K562 (cell line): ENCODE results near the gene C10orf105. TPM values are rescaled to one million over a fixed set of nuclear protein-coding genes. Genes with fewer than 3 reads are reported as not detected.

ENCODE experiments used
- ATAC-seq: fragments of 200-7000 bp; cut with Tn5 transposase; 3 replicates; pipeline ENCODE4 v1.9.1; 2020; ENCODE audit warnings: moderate library complexity
- BruUV-seq: library from RNA; stranded (reverse); fragments of 400-500 nt; replicated peaks from 2 replicates; lab custom pipeline; 2021; lab: Mats Ljungman, UMichigan
- CTCF ChIA-PET: fragments of 300-600 bp; formaldehyde crosslinking; extraction: SDS; loops from one replicate; lab custom pipeline; 2021; ENCODE audit warnings: low intra/inter-chr PET ratio; lab: Yijun Ruan, JAX
- POLR2A ChIA-PET: fragments of 300-600, 350-650 bp; sonication (Branson Sonifier 250); formaldehyde crosslinking; extraction: SDS; loops from one replicate; lab custom pipeline; 2021; ENCODE audit warnings: antibody characterized with exemption, inconsistent platforms; lab: Yijun Ruan, JAX
- DNase-seq, 4 experiments: peaks; one replicate each; pipeline versions ENCODE4 v3.0.0 to v3.0.0-alpha.2; 2011 to 2018; ENCODE audit warnings: low spot score in 3 of 4, mixed read lengths in 3 of 4; ENCODE audit errors: extremely low read depth in 1 of 4
- FAIRE-seq: peaks from 2 replicates; lab custom pipeline; 2011; peaks lifted over from hg19 to GRCh38; lab: Jason Lieb, UNC
- H2AFZ ChIP-seq: 2 replicates; pipeline ENCODE4 v1.6.0; 2011; ENCODE audit warnings: low read depth, low read length, control low read depth, inconsistent platforms
- H3K27ac ChIP-seq: fragments of 200-600 bp; 3 replicates; pipeline ENCODE4 v1.8.0; 2011; ENCODE audit warnings: low read depth, mild to moderate bottlenecking, control low read depth, inconsistent platforms, low read length, moderate library complexity, mixed read lengths; ENCODE audit errors: extremely low read depth
- H3K27me3 ChIP-seq, 2 experiments: fragments of 300-600 bp in 1 of 2; 2 replicates in 1 of 2; 3 replicates in 1 of 2; pipeline versions ENCODE4 v1.6.0 to v1.8.0; 2011; ENCODE audit warnings: inconsistent platforms in 2 of 2, low read length in 2 of 2, mild to moderate bottlenecking in 1 of 2, mixed read lengths in 1 of 2, moderate library complexity in 1 of 2; ENCODE audit not compliant: control insufficient read depth in 2 of 2, insufficient read depth in 2 of 2
- H3K36me3 ChIP-seq: fragments of 300-600 bp; 3 replicates; pipeline ENCODE4 v1.8.0; 2011; ENCODE audit warnings: mild to moderate bottlenecking, low read length, inconsistent platforms; ENCODE audit not compliant: control insufficient read depth, insufficient read depth
- H3K4me1 ChIP-seq, 2 experiments: fragments of 200-600 bp in 1 of 2; replicated peaks in 1 of 2; 2 replicates in 1 of 2; 3 replicates in 1 of 2; pipeline versions ENCODE4 v1.5.1 to v1.8.0; 2011; ENCODE audit warnings: inconsistent platforms in 2 of 2, low read length in 2 of 2, mild to moderate bottlenecking in 1 of 2, mixed read lengths in 1 of 2, moderate library complexity in 1 of 2; ENCODE audit not compliant: control insufficient read depth in 2 of 2, insufficient read depth in 2 of 2
- H3K4me2 ChIP-seq: 2 replicates; pipeline ENCODE4 v1.6.1; 2011; ENCODE audit warnings: low read length, control low read depth, inconsistent platforms, mixed read lengths; ENCODE audit not compliant: insufficient read depth
- H3K4me3 ChIP-seq: fragments of 200-600 bp; sonication (generic), shearing (Covaris generic); 2 replicates; pipeline ENCODE4 v1.5.1; 2016; ENCODE audit warnings: control low read depth, inconsistent platforms
- H3K79me2 ChIP-seq: fragments of 200-600 bp; 3 replicates; pipeline ENCODE4 v1.8.0; 2011; ENCODE audit warnings: low read length, inconsistent platforms; ENCODE audit not compliant: control insufficient read depth, insufficient read depth
- H3K9ac ChIP-seq, 2 experiments: 2 replicates each; pipeline versions ENCODE4 v1.6.0 to v1.6.1; 2011; ENCODE audit warnings: low read depth in 2 of 2, low read length in 2 of 2, control low read depth in 1 of 2, inconsistent platforms in 1 of 2, mild to moderate bottlenecking in 1 of 2, mixed read lengths in 1 of 2; ENCODE audit not compliant: insufficient read depth in 1 of 2
- H3K9me1 ChIP-seq: one replicate; pipeline ENCODE4 v1.6.0; 2011; ENCODE audit warnings: inconsistent platforms, mild to moderate bottlenecking, low read length, moderate library complexity; ENCODE audit not compliant: control insufficient read depth, insufficient read depth
- H3K9me3 ChIP-seq: replicated peaks from 2 replicates; pipeline ENCODE4 v1.5.1; 2011; ENCODE audit warnings: low read depth, low read length, inconsistent platforms; ENCODE audit not compliant: control insufficient read depth, insufficient read depth
- H4K20me1 ChIP-seq: replicated peaks from 2 replicates; pipeline ENCODE4 v1.6.1; 2011; ENCODE audit warnings: low read length, inconsistent platforms, mixed read lengths; ENCODE audit not compliant: control insufficient read depth, insufficient read depth
- BCL6 ChIP-seq: fragments of 250-450 bp; sonication (Bioruptor Pico); IDR thresholded peaks from 2 replicates; pipeline ENCODE4 v1.4.0; 2020
- CBFA2T2 ChIP-seq: fragments of 450-650 bp; conservative IDR thresholded peaks from 2 replicates; pipeline ENCODE4 v1.6.1; 2017; ENCODE audit warnings: mild to moderate bottlenecking
- CREB5 ChIP-seq: fragments of 250-450 bp; sonication (Bioruptor Pico); IDR thresholded peaks from 2 replicates; pipeline ENCODE4 v1.5.0; 2020; ENCODE audit warnings: mild to moderate bottlenecking
- DMBX1 ChIP-seq: fragments of 250-450 bp; sonication (Bioruptor Pico); IDR thresholded peaks from 2 replicates; pipeline ENCODE4 v1.8.0; 2022; ENCODE audit warnings: inconsistent platforms, mild to moderate bottlenecking, moderate library complexity, borderline replicate concordance
- ELF1 ChIP-seq: fragments of 200-800 bp; sonication (Bioruptor generic); IDR thresholded peaks from 2 replicates; pipeline ENCODE4 v1.6.1; 2016; ENCODE audit warnings: missing genetic modification characterization, missing compliant biosample characterization
- ELF2 ChIP-seq: fragments of 250-450 bp; sonication (Bioruptor Pico); IDR thresholded peaks from 2 replicates; pipeline ENCODE4 v1.5.0; 2021; ENCODE audit warnings: mild to moderate bottlenecking
- ETV6 ChIP-seq, 3 experiments: fragments of 150-350 bp in 1 of 3; sonication (generic) in 1 of 3; formaldehyde crosslinking in 1 of 3; IDR thresholded peaks; 2 replicates each; pipeline versions ENCODE4 v1.6.1 to v1.8.0; 2014 to 2022; ENCODE audit warnings: borderline replicate concordance in 2 of 3, low read depth in 2 of 3, antibody characterized with exemption in 1 of 3, low read length in 1 of 3, mild to moderate bottlenecking in 1 of 3, missing genetic modification reagents in 1 of 3
- KLF13 ChIP-seq: fragments of 450-650 bp; IDR thresholded peaks from 2 replicates; pipeline ENCODE4 v1.6.1; 2016; ENCODE audit warnings: missing genetic modification characterization, low read depth, mild to moderate bottlenecking, missing compliant biosample characterization, moderate library complexity, borderline replicate concordance
- MEF2D ChIP-seq: conservative IDR thresholded peaks from 2 replicates; pipeline ENCODE4 v1.6.1; 2016; ENCODE audit warnings: low read depth, missing genetic modification characterization, missing compliant biosample characterization
- NFE2L1 ChIP-seq: fragments of 450-650 bp; IDR thresholded peaks from 2 replicates; pipeline ENCODE4 v1.6.1; 2016; ENCODE audit warnings: missing genetic modification characterization, low read depth, mild to moderate bottlenecking, missing compliant biosample characterization, moderate library complexity, borderline replicate concordance
- NKRF ChIP-seq: fragments of 450-650 bp; IDR thresholded peaks from 2 replicates; pipeline ENCODE4 v1.6.1; 2016; ENCODE audit warnings: borderline replicate concordance
- POLR2H ChIP-seq: IDR thresholded peaks from 2 replicates; pipeline ENCODE4 v1.6.1; 2016; ENCODE audit warnings: missing genetic modification characterization, low read depth, mild to moderate bottlenecking, control low read depth, missing compliant biosample characterization, moderate library complexity
- SMAD3 ChIP-seq: fragments of 450-650 bp; formaldehyde crosslinking; conservative IDR thresholded peaks from 2 replicates; pipeline ENCODE4 v1.4.0; 2020; ENCODE audit warnings: mild to moderate bottlenecking
- ZBTB43 ChIP-seq: sonication (generic); formaldehyde crosslinking; IDR thresholded peaks from 2 replicates; pipeline ENCODE4 v1.8.0; 2023; ENCODE audit warnings: mild to moderate bottlenecking, missing genetic modification reagents
- WGBS: fragments of 100-300 bp; shearing (Covaris generic); methylation state at CpG from one replicate; pipeline ENCODE4 v1.1.6; 2016; ENCODE audit warnings: low coverage, mixed read lengths; ENCODE audit not compliant: insufficient coverage; ENCODE audit errors: missing lambda C conversion rate; 5-methylcytosine and 5-hydroxymethylcytosine counted together
- in situ Hi-C: fragments of 300-500 bp; cut with MboI; formaldehyde crosslinking; loops from 4 replicates; pipeline ENCODE4 v1.15.0; 2018; ENCODE audit warnings: inconsistent platforms, mixed read lengths
- intact Hi-C: fragments of 100-400 bp; cut with micrococcal nuclease; formaldehyde crosslinking; loops from 2 replicates; pipeline ENCODE4 v1.14.2; 2022
- polyA plus RNA-seq, 8 experiments: library from polyadenylated mRNA; depleted of rRNA in 4 of 8; stranded (reverse) in 5 of 8; unstranded in 3 of 8; fragments of >200 nt; fragmentation: Nextera tagmentation in 2 of 8; fragmentation: Illumina TruSeq in 1 of 8; extraction: Ambion mirVana in 2 of 8; extraction: Trizol in 1 of 8; gene quantifications; 2 replicates each; pipeline versions ENCODE4 v1.2.1 to v1.2.3, GENCODE V29; 2011 to 2014; ENCODE audit warnings: inconsistent platforms in 1 of 8, missing spikeins in 1 of 8
- total RNA-seq, 7 experiments: library from RNA; depleted of rRNA in 6 of 7; stranded (reverse); fragments of >200 nt in 6 of 7; fragmentation: Illumina TruSeq in 2 of 7; extraction: Trizol in 2 of 7; gene quantifications; 2 replicates each; pipeline versions ENCODE4 v1.2.1 to v1.2.3, GENCODE V29; 2011 to 2021; ENCODE audit warnings: low replicate concordance in 1 of 7

C10orf105 gene
- total and polyA plus RNA-seq, 9 of the 15 experiments (the other 6 are each of a cell fraction or from before 2014, with no cell fraction given), result 0.03 to 0.25 (median 0.04) TPM; not detected in 3

GRCh38 chr10:71753091-71753959 is 33.7 kb upstream of the C10orf105 start:
- Histone ChIP-seq H3K4me2 (peak overlapping the region; percentile 42), H2AFZ (no peak overlapping the region), H3K4me3 (no peak overlapping the region), H3K27ac (peak overlapping the region; percentile 20; the same call in 2 of the 3 replicates), H3K4me1 (peaks cover 45 to 72% of the 10 kb centered on the region in 2 experiments), H3K9me3 (no peaks in the 10 kb centered on the region), H4K20me1 (no peaks in the 10 kb centered on the region), H3K79me2 (no peaks in the 10 kb centered on the region), H3K36me3 (no peaks in the 10 kb centered on the region), H3K27me3 (peaks cover 4 to 9% of the 10 kb centered on the region in 2 experiments; a peak in 2 of 5 replicates), H3K9me1 (no peaks in the 10 kb centered on the region), H3K9ac (peak overlapping the region; percentile 0 to 72; a peak in 2 of 4 replicates)
- ChIA-PET POLR2A (interaction anchor here (0.6 to 1.2 kb wide), 6 partner anchors 10 to 118 kb away, joined by 3 to 5 read pairs (median 3); no protein-coding TSS in a partner anchor), CTCF (interaction anchor here (0.6 to 1.0 kb wide), 3 partner anchors 59 to 393 kb away, joined by 3 to 5 read pairs (median 3); no protein-coding TSS in a partner anchor)
- ATAC-seq (peak; percentile 74), FAIRE-seq (peak; percentile 84), DNase-seq (peak; percentile 50 to 75 (median 72))
- BruUV-seq, result no TSS peak
- intact Hi-C loops (no loop called here), in situ Hi-C loops (no loop called here)
- WGBS, result 3% methylated on average over 15 of the region's 15 CpGs
- 0 out of 2 replicates have a peak, but pooled peaks have one; percentile 28 for TF ChIP-seq CREB5 (CRISPR knock-in tag)
- no peak for TF ChIP-seq KLF13 (tag)
- peak; percentile 4; the same call in 1 of the 2 replicates for TF ChIP-seq DMBX1
- peak; percentile 79 for TF ChIP-seq MEF2D (tag)
- TF ChIP-seq ETV6 (IDR thresholded peaks at IDR 0.05; ENCODE audit: borderline replicate concordance in 1 of 2, low read depth in 2 of 2, low read length in 1 of 2), result peak; percentile 33 to 91; a peak in 3 of 4 replicates
- no peak for TF ChIP-seq ETV6 (CRISPR knock-in tag; IDR thresholded peaks at IDR 0.05; ENCODE audit: borderline replicate concordance)
- TF ChIP-seq NFE2L1, result no peak
- TF ChIP-seq ZBTB43 (CRISPR knock-in tag), result 0 out of 2 replicates have a peak, but pooled peaks have one; percentile 18
- peak; percentile 82 for TF ChIP-seq ELF2 (CRISPR knock-in tag)
- peak; percentile 86 for TF ChIP-seq POLR2H (tag)
- peak; percentile 53; the same call in 1 of the 2 replicates for TF ChIP-seq ELF1
- no peak for TF ChIP-seq NKRF
- TF ChIP-seq BCL6 (CRISPR knock-in tag), result peak; percentile 5; the same call in 1 of the 2 replicates
- peak; percentile 37 for TF ChIP-seq CBFA2T2
- TF ChIP-seq SMAD3, result peak; percentile 78
